ENCODE measurements around the gene TRIM3. TPM values are rescaled to one million over a fixed set of nuclear protein-coding genes. Genes with fewer than 3 reads are reported as not detected.

The TRIM3 gene
- polyA plus RNA-seq, 1 donor, result 37.8 TPM

- Histone ChIP-seq H3K9me3 (ENCODE audit: control insufficient read depth, low read depth, low read length) (no peaks in the 10 kb centered on the region), H3K36me3 (ENCODE audit: control insufficient read depth, insufficient read depth, low read length) (peaks cover 32% of the 10 kb centered on the region)
- WGBS (ENCODE audit: insufficient coverage, low lambda C conversion rate), result no CpG with 5 or more reads among the region's 8 CpGs
Measured at GRCh38 chr11:6403539-6403938, 70.2 kb downstream of the TRIM3 start.

DNA sequence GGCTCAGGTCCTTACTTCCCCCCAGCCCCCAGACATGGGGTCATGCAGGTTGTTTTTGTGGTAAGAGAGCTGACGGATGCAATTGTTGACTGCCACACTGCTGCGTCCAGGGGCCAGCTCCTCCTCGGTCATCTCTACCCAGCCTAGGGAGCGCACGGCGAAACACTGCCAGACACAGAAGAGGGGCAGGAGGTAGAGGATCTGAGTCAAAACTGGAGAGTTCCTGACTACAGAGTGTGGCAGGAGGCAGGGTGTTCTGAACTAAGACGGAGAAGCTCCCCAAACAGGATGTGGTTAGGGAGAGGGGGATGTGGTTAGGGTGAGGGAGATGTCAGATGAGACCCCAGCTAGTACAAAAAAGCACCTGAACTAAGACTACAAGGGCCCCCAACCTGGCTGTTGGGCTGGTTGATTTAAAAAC, 71.2 kb downstream of the TRIM3 start:
- H3K27ac ChIP-seq (ENCODE audit: low read length), result no peak overlapping the region
- H3K4me1 ChIP-seq (ENCODE audit: control insufficient read depth, insufficient read depth, low read length), result peaks cover 12% of the 10 kb centered on the region
- no peak for DNase-seq
- WGBS (ENCODE audit: insufficient coverage, low lambda C conversion rate), result no CpG with 5 or more reads among the region's 7 CpGs
- no peaks in the 10 kb centered on the region for H3K27me3 ChIP-seq (ENCODE audit: control insufficient read depth, insufficient read depth, low read length)
- H3K36me3 ChIP-seq (ENCODE audit: control insufficient read depth, insufficient read depth, low read length), result peaks cover 36% of the 10 kb centered on the region
- H3K9me3 ChIP-seq (ENCODE audit: control insufficient read depth, low read depth, low read length), result no peaks in the 10 kb centered on the region
- no peak overlapping the region for H3K4me3 ChIP-seq (ENCODE audit: low read length)

More at GRCh38 chr11:6403539-6403938, 70.2 kb downstream of the TRIM3 start:
- H3K27me3 ChIP-seq (ENCODE audit: control insufficient read depth, insufficient read depth, low read length), result no peaks in the 10 kb centered on the region
- DNase-seq, result no peak
- no peak overlapping the region for H3K4me3 ChIP-seq (ENCODE audit: low read length)
- no peak overlapping the region for H3K27ac ChIP-seq (ENCODE audit: low read length)
- H3K4me1 ChIP-seq (ENCODE audit: control insufficient read depth, insufficient read depth, low read length), result peaks cover 12% of the 10 kb centered on the region

GRCh38 chr11:6402061-6402470, 71.7 kb downstream of the TRIM3 start:
- Histone ChIP-seq H3K4me1 (ENCODE audit: control insufficient read depth, insufficient read depth, low read length) (peaks cover 12% of the 10 kb centered on the region), H3K27me3 (ENCODE audit: control insufficient read depth, insufficient read depth, low read length) (no peaks in the 10 kb centered on the region), H3K36me3 (ENCODE audit: control insufficient read depth, insufficient read depth, low read length) (peaks cover 36% of the 10 kb centered on the region), H3K9me3 (ENCODE audit: control insufficient read depth, low read depth, low read length) (no peaks in the 10 kb centered on the region), H3K4me3 (ENCODE audit: low read length) (no peak overlapping the region), H3K27ac (ENCODE audit: low read length) (no peak overlapping the region)
- no peak for DNase-seq
- WGBS (ENCODE audit: insufficient coverage, low lambda C conversion rate), result no CpG with 5 or more reads among the region's 12 CpGs

DNA sequence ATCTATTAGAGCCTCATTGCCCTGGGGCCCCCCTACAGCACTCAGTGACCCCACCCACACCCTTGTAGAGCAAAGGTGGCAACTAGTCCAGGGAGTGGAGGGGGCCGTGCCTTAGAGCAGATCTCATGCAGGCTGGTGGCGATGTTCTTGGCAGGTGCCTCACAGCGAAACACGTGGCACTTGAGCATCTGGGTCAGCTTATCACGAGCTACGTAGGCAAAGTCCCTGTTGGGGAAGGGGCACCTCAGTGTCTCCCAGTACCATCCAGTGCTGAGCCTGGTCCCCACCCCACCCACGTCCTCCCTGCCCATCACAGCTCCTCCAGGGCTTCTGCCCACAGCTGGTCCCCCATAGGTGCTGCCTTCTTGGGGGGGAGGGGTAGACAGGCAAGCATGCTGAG, 72.3 kb downstream of the TRIM3 start:
- Histone ChIP-seq H3K4me1 (ENCODE audit: control insufficient read depth, insufficient read depth, low read length) (peaks cover 12% of the 10 kb centered on the region), H3K4me3 (ENCODE audit: low read length) (no peak overlapping the region), H3K27ac (ENCODE audit: low read length) (no peak overlapping the region), H3K9me3 (ENCODE audit: control insufficient read depth, low read depth, low read length) (no peaks in the 10 kb centered on the region), H3K27me3 (ENCODE audit: control insufficient read depth, insufficient read depth, low read length) (no peaks in the 10 kb centered on the region), H3K36me3 (ENCODE audit: control insufficient read depth, insufficient read depth, low read length) (peaks cover 37% of the 10 kb centered on the region)
- WGBS (ENCODE audit: insufficient coverage, low lambda C conversion rate), result no CpG with 5 or more reads among the region's 7 CpGs
- DNase-seq, result no peak

DNA sequence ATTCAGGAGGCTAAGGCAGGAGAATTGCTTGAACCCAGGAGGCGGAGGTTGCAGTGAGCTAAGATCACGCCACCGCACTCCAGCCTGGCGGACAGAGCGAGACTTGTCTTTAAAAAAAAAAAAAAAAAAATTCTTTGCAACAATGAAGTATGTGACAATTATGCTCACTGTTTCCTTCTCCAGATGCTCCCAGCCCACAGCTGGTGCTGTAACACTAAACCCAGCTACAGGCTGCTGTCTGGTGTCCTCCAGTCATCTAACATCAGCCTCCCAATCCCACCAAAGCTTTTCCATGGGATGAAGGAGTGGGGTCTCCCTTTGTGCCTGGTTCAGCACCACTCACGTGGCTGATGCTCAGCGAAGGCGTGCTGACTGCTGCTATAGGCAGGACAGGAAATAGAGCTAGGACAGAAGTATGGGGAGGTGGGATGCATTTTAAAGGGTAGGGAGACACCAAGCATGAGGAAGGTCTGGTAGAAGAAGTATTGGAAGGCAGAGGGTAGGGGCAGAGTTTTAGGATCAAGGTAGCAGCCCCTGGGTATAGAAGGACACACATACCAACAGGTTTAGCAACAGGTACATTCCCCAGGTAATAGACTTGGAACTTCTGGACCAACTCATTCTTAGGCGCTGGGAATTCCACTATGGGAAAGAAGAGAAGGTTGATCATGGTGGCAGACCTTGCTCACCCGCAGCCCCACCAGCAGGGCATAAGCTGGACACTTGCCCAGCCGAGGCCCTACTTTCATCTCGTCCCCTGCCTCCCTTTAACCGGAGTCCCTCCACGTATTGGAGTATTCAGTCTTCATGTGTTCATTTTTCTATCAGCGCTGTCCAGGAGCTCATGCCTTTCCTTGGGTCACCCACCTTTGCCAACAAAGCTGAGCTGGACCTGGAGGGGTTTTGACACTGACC, 73.1 kb downstream of the TRIM3 start:
- Histone ChIP-seq H3K9me3 (ENCODE audit: control insufficient read depth, low read depth, low read length) (no peaks in the 10 kb centered on the region), H3K27ac (ENCODE audit: low read length) (no peak overlapping the region), H3K4me1 (ENCODE audit: control insufficient read depth, insufficient read depth, low read length) (peaks cover 8% of the 10 kb centered on the region), H3K27me3 (ENCODE audit: control insufficient read depth, insufficient read depth, low read length) (no peaks in the 10 kb centered on the region), H3K4me3 (ENCODE audit: low read length) (no peak overlapping the region), H3K36me3 (ENCODE audit: control insufficient read depth, insufficient read depth, low read length) (peaks cover 42% of the 10 kb centered on the region)
- no peak for DNase-seq
- no CpG with 5 or more reads among the region's 15 CpGs for WGBS (ENCODE audit: insufficient coverage, low lambda C conversion rate)

Other genes with a start within 250 kb of the TRIM3 start
- gene FHIP1B, start 239.3 kb downstream of the TRIM3 start, polyA plus RNA-seq, result 104 TPM
- 0.16 TPM for gene CNGA4, start 234.9 kb downstream of the TRIM3 start, polyA plus RNA-seq
- 0.55 TPM for gene CCKBR, start 214.1 kb downstream of the TRIM3 start, polyA plus RNA-seq
- gene CAVIN3, start 153.4 kb downstream of the TRIM3 start, polyA plus RNA-seq, result 16.4 TPM
- 31.8 TPM for gene SMPD1, start 83.5 kb downstream of the TRIM3 start, polyA plus RNA-seq
- 27.6 TPM for gene APBB1, start 54.8 kb downstream of the TRIM3 start, polyA plus RNA-seq
- 3.0 TPM for gene HPX, start 33.0 kb downstream of the TRIM3 start, polyA plus RNA-seq
- 68.0 TPM for gene ARFIP2, start 7.4 kb upstream of the TRIM3 start, polyA plus RNA-seq
- 40.7 TPM for gene TIMM10B, start 7.6 kb upstream of the TRIM3 start, polyA plus RNA-seq
- gene DNHD1, start 23.3 kb upstream of the TRIM3 start, polyA plus RNA-seq, result 12.2 TPM
- gene RRP8, start 129.7 kb upstream of the TRIM3 start, polyA plus RNA-seq, result 28.5 TPM
- 133 TPM for gene ILK, start 129.8 kb upstream of the TRIM3 start, polyA plus RNA-seq
- gene TAF10, start 138.3 kb upstream of the TRIM3 start, polyA plus RNA-seq, result 91.0 TPM
- gene TPP1, start 145.5 kb upstream of the TRIM3 start, polyA plus RNA-seq, result 310 TPM
- gene DCHS1, start 181.9 kb upstream of the TRIM3 start, polyA plus RNA-seq, result 17.1 TPM
- gene MRPL17, start 209.4 kb upstream of the TRIM3 start, polyA plus RNA-seq, result 58.3 TPM